Occipital lobe (tissue), 2 donors: ENCODE measurements around the gene GET3. TPM values are rescaled to one million over a fixed set of nuclear protein-coding genes. Genes with fewer than 3 reads are reported as not detected.

Experiments
- DNase-seq: peaks from one replicate; lab custom pipeline; 2025; lab: John Stamatoyannopoulos, UW
- total RNA-seq: library from RNA; depleted of rRNA; stranded (reverse); fragments of >200 nt; gene quantifications from one replicate; pipeline ENCODE4 v1.2.3, GENCODE V29; 2014

The GET3 gene
- total RNA-seq, 1 donor from 2014 or later, result 59.3 TPM

DNA sequence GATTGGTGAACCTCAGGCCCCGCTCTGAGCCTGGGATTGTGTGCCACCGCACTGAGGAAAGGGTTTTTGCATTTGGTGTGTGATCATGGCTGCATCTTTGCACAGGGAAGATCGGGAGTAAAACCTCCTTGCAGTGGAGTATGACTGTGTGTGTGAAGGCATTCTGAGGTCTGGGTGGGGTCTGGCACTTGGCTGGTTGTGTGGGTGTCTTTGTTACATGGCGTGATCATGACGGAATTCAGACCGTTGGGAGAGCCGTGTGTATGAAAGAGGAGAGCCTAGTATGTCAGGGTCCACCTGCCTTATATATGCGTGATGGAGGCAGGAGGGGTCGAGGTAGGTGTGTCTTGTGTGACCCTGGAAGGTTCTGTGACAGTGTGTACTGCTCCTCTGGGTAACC lies 13.6 kb downstream of the GET3 start:
- no peak for DNase-seq

DNA sequence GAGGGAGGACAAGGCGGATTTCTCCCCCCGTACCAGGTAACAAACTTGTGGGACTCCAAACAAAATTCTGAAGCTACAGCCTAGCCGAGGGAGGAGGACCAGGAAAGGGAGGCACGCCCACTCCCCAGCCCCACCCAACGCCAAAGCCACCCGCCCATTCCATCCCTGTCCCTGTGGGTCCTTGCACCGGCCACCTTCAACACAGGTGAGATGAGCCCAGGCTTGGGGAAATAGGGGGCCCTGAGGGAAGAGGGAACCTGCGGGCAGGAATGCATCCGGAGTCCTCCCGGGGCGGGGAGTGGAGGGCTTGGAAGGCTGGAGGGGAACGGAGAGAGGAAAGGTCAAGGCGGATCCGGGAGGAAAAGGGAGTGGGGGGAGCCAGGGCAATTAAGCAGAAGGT lies 14.3 kb downstream of the GET3 start, which contains the start of gene BEST2:
BEST2 (plus strand) TSS at position 157 of the 400 bp plus-strand sequence. CDS start 802 bp downstream, outside the sequence.
- DNase-seq, result no peak

DNA sequence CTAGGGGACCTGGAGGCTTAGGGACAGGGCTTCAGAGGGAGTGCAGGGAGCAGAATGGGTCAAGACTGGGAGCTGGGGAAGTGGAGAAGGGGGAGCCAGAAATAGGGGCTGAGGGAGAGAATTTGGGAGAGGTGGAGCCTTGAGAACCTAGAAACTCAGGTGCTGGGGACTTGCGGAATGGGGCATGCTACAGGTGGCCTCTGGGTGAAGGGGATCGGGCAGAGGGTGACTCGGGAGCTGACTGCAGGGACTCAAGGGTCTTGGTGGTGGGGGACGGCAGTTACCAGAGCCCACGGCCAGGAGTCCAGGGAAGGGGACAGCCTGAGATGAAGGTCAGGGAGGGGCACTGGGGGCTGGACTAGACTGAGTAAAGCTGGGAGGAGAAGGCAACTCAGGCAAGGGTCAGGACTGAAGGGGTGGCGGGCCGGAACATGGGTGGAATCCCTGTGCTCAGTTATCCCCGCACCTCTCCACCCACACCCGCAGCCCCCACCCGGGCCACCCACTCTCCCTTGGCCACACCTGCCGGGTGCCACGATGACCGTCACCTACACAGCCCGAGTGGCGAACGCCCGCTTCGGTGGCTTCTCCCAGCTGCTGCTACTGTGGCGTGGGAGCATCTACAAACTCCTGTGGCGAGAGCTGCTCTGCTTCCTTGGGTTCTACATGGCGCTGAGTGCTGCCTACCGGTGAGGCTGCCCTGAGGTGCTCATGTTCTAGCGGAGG lies 14.9 kb downstream of the GET3 start:
- DNase-seq, result no peak

DNA sequence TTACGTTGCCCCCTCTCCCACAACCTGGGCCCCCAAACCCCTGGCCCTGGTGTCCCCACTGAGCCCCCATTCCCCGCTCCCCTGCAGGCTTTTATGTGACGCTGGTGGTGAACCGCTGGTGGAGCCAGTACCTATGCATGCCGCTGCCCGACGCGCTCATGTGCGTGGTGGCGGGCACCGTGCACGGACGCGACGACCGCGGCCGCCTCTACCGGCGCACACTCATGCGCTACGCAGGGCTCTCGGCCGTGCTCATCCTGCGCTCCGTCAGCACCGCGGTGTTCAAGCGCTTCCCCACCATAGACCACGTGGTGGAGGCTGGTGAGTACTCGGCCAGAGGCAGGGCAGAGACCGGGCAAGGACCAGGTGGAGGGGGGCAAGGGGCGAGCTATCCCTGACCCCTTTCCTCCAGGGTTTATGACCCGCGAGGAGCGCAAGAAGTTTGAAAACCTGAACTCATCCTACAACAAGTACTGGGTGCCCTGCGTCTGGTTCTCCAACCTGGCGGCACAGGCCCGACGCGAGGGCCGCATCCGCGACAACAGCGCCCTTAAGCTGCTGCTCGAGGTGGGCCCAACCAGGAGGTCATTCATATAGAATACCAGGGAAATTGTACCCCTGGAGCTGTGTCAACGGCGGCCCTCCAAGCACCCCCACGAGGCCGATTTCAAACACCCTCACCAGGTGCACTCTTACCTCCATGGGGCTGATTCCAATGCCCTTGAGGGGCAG lies 17.3 kb downstream of the GET3 start:
- no peak for DNase-seq

DNA sequence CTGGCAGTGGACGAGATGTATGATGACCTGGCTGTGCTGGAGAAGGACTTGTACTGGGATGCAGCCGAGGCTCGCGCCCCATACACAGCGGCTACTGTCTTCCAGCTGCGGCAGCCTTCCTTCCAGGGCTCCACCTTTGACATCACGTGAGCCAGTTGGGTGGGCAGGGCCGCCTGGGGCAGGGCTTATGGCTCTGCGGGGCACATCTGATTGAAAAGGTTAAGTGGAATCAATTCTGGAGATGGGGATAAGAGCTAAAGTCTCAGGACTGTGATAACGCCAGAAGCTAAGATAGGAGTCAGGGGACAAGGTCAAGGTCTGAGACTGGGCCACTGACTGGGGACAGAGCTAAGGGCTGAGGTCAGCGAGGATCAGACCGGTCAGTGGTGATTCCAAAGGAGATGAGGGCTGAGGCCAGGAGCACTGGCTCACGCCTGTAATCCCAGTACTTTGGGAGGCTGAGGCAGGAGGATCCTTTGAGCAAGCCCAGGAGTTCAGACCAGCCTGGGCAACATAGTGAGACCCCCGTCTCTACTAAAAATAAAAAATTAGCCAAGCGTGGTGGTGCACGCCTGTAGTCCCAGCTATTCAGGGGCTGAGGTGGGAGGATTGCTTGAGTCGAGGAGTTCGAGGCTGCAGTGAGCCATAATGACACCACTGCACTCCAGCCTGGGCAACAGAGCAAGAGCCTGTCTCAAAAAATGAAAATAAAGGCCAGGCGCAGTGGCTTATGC lies 19.0 kb downstream of the GET3 start:
- DNase-seq, result no peak

DNA sequence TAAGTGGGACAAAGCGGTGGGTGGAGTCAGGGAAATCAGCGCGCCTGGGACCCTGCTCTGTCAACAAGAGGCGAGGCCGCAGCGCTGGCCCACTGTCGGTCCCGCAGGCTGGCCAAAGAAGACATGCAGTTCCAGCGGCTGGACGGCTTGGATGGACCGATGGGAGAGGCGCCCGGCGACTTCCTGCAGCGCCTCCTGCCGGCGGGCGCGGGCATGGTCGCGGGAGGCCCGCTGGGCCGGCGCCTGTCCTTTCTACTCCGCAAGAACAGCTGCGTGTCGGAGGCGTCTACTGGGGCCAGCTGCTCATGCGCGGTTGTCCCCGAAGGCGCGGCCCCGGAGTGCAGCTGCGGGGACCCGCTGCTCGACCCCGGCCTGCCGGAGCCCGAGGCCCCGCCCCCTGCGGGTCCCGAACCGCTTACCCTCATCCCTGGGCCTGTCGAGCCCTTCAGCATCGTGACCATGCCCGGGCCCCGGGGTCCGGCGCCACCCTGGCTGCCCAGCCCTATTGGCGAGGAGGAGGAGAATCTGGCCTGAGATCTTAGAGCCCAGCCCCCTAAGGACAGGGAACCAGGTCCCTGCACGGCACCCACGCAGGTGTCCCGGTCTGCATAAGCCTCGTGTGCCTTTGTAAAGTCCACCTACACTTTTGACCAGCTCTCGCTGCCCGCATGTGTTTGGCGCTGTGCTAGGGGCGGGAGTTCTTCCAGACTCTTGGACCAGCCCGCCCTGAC lies 20.4 kb downstream of the GET3 start:
- DNase-seq, result peak; percentile 13

DNA sequence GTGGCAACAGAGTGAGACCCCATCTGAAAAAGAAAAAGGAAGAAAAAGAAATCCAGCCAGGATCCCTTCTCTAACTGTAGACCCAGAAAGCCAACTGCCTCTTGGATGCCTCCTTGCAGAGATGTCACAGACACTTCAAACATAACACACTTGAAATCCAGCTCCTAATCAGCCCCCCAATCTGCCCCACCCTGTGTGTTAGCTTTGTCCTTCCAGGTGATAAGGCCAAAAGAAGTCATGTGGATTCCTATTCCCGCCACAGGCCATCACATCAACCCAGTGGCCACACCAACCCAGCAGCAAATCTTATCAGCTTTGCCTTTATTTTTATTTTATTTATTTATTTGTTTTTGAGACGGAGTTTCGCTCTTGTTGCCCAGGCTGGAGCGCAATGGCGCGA lies 22.4 kb downstream of the GET3 start:
- no peak for DNase-seq

DNA sequence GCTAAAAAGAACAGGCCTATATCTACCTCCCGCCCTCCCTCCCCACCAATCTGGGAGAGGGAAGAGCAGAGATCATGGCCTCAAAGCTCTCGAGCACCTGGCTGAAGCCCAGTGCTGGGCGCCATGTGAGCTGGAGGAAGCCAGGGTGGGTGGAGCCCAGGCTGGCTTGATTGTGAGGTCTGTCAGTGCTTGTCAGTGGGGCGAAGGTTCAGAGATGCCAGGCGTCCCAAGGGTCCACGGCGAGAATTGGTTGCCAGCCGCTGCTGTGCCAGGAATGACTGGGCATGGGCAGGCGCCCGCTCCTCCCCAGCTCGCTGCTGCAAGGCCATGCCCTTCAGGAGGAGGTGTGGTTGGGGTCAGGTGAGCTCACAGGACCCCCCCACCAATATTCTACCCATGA lies 25.8 kb downstream of the GET3 start:
- no peak for DNase-seq

DNA sequence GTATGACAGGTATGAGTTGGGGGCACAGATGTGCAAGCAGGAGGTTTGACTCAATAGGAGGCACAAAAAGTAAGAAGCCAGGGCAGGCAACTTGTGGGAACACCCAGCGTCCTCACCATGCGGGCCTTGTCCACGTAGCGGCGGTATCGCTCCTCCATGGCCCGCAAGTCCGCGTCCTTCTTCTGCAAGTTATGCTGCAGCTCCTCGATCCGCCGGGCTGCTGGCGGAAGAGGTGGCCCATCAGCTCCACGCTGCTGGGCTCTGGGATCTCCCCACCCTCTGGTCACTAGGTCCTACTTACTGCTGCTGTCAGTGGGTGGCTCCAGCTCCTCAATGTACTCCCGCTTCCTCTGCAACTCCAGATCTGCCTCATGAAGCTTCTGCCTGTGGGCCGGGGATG lies 27.4 kb downstream of the GET3 start:
- DNase-seq, result no peak

DNA sequence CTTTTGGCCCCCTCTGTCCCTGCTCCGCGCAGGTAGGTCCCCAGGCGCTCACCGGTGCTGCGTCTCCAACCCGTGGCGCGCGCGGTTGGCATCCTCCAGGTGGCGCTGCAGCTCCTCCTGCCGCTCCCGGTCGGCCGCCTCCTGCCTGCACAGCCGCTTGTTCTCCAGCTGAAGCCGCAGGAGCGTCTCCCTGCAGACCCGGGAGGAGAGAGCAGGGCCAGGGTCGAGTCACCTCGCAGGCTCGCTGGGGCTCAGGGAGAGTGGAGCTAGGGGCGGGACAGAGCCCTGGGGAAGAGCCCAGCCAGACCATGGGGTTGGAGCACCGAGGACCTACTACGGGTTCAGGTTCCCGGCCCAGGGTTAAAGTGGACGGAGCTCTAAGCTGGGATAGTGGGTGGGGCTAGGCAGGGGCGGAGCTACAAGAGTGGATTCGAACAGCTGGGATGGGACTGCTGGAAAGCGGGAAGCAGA lies 28.8 kb downstream of the GET3 start:
- DNase-seq, result peak; percentile 68

DNA sequence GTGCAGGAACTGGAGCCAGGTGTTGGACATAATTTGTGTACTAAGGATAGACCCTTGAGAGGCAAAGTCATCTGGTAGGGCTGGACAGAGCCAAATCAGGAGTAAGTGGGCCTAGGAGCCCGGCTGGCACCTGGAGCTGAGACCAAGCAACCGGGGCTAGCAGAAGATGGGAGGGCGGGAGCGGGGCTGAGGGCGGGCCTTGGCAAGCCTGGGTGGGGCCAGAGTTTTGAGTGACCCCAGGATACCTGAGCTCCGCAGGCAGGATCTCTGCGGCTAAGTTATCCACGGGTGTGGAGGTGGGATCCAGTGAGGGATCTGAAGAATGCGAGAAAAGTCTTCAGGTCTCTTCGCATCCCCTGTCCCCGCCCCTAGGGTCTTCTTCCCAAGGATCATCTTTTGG lies 29.9 kb downstream of the GET3 start:
- DNase-seq, result no peak

DNA sequence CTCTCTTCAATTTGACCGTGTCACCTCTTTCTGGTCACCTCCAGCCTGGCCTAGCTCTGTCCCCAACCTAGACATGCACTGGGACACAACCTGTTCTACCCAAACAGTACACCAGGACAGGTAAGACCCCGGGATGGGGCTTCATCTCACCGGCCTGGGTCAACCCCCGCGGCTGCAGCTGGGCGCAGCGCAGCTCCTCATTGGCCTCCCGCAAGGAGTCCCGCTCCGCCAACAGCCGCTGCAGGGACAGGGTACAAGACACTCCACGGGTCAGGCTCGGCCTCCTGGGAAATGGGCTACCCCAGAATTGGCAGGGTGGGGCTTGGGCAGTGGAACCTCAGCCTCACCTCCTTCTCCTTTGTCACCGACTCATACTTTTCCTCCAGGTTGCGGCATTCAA lies 30.4 kb downstream of the GET3 start:
- DNase-seq, result no peak

DNA sequence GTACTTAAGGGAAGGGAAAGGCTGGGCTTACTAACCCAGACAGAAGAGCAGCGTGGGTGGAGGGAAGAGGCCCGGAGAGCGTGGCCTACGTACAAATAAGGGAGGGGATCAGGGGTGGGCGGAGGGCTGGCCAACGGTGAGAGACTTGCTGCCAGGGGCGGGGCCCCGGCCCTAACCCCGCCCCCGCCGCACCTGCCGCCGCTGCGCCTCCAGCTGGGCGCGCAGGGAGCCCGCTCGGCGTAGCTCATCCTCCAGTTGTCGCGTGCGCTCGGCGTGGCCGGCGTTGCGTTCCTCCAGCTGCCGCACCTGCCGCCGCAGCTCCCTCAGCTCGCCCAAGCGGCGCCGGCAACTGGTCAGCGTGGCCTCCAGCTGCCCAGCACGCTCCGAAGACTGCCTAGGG lies 32.4 kb downstream of the GET3 start:
- no peak for DNase-seq

DNA sequence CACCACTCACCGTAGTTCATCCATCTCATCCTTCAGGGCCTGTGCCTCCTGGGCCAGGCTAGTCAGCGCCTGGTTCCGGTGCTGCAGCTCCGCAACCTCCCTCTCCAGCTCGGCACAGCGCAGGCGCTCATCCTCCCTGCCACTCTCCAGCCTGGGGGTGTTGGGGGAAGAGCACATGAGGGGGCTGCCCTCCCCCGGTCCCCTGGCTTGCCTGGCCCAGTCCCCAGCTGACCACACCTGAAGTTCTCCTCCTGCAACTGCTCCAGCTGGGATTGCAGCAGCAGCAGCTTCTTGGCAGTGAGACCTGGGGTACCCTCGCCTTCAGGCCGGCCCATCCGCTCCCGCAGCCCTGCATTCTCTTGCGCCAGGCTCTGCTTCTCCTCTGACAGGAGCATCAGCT lies 33.6 kb downstream of the GET3 start:
- DNase-seq, result no peak

DNA sequence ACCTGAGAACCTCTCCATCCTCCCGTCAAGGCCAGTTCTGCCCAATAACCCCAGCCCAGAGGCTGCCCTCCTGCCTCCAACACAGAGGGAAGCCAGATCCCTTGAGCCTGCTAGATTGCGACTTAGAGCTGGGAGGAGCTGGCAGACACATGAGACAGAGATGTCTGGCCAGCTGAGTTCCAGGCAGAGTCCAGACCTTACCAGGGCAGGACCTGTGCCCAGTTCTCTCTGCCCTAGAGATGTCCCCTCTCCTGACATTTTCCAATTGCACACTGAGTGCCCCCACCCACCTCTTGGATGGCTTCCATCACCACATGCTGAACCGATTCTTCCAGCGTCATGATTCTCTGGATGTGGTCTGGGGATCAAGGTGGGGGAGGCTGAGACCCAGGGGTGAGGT lies 35.0 kb downstream of the GET3 start:
- no peak for DNase-seq

DNA sequence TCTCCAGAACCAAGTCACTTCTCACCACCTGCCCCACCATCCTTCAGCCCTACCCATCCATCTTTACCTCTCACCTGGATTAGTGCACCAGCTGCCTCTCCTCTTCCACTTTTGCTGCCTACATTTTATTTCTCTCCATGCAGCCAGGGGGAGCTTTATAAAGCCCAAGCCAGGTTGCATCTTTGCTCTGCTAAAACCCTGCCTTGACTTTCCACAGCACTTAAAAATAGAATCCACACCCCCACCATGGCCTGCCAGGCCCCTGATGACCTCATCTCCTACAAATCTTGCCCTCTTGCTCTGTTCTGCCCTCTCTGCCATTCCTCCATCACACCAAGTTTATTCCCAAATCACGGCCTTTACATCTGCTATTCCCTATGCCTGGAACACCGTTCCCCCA lies 36.3 kb downstream of the GET3 start:
- DNase-seq, result no peak

DNA sequence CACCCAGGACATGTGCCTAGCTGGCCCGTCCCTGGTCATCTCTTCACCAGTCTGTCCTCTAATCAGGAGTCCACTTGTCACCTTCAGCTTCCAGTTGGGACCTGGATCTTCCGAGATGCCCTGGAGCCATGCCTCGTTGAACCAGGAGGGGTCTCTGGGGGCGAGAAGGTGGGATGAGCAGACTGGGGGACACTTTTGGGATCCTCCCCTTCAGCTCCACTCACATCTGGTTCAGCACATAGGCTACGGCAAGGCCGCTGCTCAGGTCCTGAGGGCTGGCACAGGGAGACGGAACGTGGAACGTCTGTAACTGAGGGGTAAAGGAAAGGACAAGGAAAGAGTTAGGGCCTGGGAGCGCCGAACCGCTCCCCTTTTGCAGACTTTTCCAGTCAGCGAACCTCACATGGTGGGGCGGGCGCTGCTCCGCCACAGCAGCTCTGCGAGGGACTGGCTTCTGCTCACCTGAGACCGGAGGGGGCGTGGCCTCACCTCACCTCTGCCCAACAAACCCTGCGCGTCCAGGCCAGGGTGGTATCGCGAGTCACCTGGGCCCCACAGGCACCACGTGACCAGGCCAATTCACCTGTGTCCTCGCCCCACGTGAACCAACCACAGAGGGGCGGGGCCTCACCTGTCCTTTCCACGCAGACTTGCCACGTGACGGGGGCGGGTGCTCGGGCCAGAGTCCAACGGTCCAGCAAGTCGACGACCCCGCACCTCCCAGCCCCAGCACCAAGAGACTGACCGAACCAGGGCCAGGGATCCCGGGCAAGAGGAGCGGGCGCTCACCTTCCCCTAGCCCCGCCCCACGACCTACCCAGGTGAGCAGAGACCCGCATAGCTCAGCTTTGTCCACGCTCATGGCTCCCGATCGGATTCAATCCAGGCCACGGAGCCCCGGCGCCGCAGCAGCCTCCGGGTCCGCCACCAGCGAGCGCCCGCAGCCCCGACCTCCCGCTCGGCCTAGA lies 37.6 kb downstream of the GET3 start, which contains the start of gene HOOK2:
HOOK2 (minus strand) TSS at position 965 of the 968 bp plus-strand sequence; CDS start at position 862, 103 bp downstream.
- DNase-seq, result no peak

DNA sequence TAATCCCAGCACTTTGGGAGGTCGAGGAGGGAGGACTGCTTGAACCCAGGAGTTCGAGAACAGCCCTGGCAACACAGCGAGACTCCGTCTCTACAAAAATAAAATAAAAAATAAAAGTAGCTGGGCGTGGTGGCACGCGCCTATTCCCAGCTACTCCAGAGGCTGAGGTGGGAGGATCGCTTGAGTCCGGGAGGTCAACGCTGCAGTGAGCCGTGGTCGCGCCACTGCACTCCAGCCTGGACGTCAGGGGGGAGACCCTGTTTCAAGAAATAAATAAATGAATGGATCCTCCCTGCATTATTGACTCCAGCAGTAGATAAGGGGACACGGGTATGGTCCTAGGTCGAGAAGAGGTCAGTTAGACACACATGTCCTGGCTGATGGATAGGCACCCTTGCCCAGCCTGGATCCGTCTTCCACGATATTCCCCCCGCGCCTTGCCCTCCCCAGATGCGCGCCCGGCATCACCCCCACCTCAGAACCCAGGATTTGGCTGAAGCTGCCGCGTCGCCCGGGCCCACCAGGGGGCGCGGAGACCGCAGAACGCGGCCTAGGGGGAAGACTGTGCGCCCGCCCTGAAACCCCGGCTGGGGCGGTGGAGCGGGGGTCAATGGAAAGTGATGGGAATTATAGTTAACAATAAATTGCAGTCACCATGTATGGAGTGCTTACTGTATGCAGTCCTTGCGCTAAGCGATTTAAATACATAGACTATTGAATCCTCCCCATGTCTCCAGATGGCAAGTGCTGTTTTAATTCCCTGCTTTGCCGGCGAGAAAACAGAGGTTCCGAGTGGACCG lies 40.1 kb downstream of the GET3 start:
- DNase-seq, result peak; percentile 59
